Ramos (cell line): ENCODE measurements around the gene ROBO4.

Experiments
- in situ Hi-C: fragments of 300-500 bp; cut with MboI; formaldehyde crosslinking; loops from one replicate; pipeline ENCODE4 v1.14.3; 2022; ENCODE audit warnings: low sequenced_read_pairs; ENCODE audit not compliant: unreplicated experiment

Gene ROBO4

DNA sequence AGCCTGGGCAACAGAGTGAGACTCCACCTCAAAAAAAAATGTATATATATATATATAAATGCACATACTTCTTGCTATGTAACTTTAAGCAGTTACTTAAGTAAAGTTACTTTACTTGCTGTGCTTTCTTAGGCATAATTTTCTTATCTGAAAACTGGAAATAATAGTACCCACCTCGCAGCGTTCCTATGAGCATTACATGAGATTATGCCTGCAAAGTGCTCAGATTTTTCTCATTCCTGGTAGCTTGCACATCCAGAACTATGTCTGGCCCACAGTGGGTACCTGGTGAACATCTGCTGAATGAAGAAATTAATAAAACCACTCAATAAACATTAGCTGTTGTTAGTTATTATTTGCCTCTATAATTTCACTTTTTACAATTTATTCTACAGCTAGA, 38.5 kb downstream of the ROBO4 start:
- in situ Hi-C loops = no loop called here

GRCh38 chr11:124846070-124846673, 51.5 kb downstream of the ROBO4 start:
- in situ Hi-C loops = loop anchor here (25.0 kb wide), 1 partner anchor 434 kb away; the partner anchor contains the start of gene OR8B4

- in situ Hi-C loops = loop anchor here (25.0 kb wide), 1 partner anchor 432 kb away; the partner anchor contains the start of gene OR8B4
Observed at GRCh38 chr11:124844664-124845079, 53.0 kb downstream of the ROBO4 start.

DNA sequence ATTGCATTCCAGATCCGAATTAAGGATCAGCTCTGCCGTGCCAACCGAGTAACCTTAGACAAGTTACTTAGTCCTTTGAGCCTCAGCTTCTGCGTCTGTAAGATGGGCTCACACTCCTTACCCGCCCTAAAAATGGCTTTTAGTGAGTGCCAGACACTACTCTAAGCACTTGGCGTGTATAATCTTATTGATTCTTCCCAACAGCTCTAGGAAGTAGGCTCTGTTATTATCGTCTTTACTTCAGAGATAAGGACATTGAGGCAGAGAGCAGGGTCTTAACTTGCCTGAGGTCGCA, 54.1 kb downstream of the ROBO4 start:
- in situ Hi-C loops = loop anchor here (25.0 kb wide), 1 partner anchor 431 kb away; the partner anchor contains the start of gene OR8B4

GRCh38 chr11:124842305-124842704, 55.4 kb downstream of the ROBO4 start:
- in situ Hi-C loops = loop anchor here (25.0 kb wide), 1 partner anchor 430 kb away; the partner anchor contains the start of gene OR8B4

DNA sequence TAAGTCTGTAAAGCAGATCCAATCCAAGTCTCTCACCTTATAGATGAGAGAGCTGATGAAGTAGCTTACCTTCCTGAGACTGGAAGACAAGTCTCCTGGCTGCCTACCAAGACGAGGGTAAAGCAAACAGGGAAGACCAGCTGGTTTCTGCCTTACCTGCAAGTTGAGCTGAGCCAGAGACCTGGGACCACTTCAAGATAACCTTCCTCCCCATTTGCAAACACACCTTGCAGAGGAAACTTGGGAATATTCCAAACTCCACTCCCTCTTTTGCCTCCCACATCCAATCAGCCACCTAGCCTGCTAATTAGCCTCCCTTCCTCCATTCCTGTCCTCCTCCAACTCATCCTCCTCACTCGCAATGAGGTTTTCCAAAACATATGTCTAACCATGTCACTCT, 55.8 kb downstream of the ROBO4 start:
- in situ Hi-C loops = loop anchor here (25.0 kb wide), 1 partner anchor 430 kb away; the partner anchor contains the start of gene OR8B4

DNA sequence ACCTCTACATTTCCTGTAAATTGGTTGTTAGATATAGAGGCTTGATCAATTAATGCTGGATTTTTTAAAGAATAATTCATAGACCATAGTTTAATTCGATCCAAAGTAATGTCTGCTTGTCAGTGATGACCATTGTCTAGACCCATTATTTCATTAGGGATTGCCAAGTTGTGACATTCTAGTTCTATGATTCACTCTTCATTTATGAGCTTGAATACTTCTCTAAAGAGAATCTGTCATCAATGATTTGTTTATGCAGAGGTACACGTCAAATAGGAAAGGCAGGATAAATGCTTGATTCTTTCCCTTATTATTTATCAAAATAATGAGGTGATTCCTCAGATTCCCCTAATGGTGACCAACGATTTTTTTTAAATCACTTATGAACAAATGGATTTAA, 56.5 kb downstream of the ROBO4 start:
- in situ Hi-C loops = loop anchor here (25.0 kb wide), 1 partner anchor 429 kb away; the partner anchor contains the start of gene OR8B4

GRCh38 chr11:124840666-124841065, 57.0 kb downstream of the ROBO4 start:
- in situ Hi-C loops = loop anchor here (25.0 kb wide), 1 partner anchor 428 kb away; the partner anchor contains the start of gene OR8B4

- in situ Hi-C loops = loop anchor here (10.0 to 25.0 kb wide), 2 partner anchors 185 to 428 kb away; partner anchors contain the start of gene OR8B4
Observed at GRCh38 chr11:124839972-124840621, 57.6 kb downstream of the ROBO4 start.

- in situ Hi-C loops = loop anchor here (10.0 to 25.0 kb wide), 2 partner anchors 185 to 427 kb away; partner anchors contain the start of gene OR8B4
Observed at GRCh38 chr11:124839128-124839971, 58.3 kb downstream of the ROBO4 start.

DNA sequence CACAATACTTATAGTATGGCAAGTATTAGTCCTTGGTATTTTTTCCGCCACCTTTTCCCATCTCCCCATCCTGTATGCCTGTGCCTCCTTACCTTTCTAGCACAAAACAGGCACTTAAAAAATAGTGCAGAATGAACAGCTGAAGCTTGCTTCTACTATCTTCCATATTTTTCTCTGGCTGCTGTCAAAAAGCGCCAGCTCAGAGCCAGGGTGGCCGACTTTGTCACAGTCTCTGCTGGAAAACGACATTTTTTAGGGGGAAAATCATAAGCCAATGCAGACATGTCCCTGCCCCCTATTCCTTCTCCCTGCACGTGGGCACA, 58.9 kb downstream of the ROBO4 start:
- in situ Hi-C loops = loop anchor here (10.0 to 25.0 kb wide), 2 partner anchors 184 to 426 kb away; partner anchors contain the start of gene OR8B4

GRCh38 chr11:124837491-124837856, 60.2 kb downstream of the ROBO4 start:
- in situ Hi-C loops = loop anchor here (10.0 to 25.0 kb wide), 2 partner anchors 183 to 425 kb away; partner anchors contain the start of gene OR8B4

GRCh38 chr11:124835918-124836317, 61.7 kb downstream of the ROBO4 start:
- in situ Hi-C loops = loop anchor here (10.0 to 25.0 kb wide), 2 partner anchors 181 to 424 kb away; partner anchors contain the start of gene OR8B4

GRCh38 chr11:124834526-124835180, 63.0 kb downstream of the ROBO4 start:
- in situ Hi-C loops = loop anchor here (10.0 to 25.0 kb wide), 2 partner anchors 180 to 422 kb away; partner anchors contain the start of gene OR8B4
